Measurements from ENCODE around the gene LSM12. TPM values are rescaled to one million over a fixed set of nuclear protein-coding genes. Genes with fewer than 3 reads are reported as not detected.

Gene LSM12
- total RNA-seq, 2 experiments from 2014 or later = 34.6 to 36.1 TPM

DNA sequence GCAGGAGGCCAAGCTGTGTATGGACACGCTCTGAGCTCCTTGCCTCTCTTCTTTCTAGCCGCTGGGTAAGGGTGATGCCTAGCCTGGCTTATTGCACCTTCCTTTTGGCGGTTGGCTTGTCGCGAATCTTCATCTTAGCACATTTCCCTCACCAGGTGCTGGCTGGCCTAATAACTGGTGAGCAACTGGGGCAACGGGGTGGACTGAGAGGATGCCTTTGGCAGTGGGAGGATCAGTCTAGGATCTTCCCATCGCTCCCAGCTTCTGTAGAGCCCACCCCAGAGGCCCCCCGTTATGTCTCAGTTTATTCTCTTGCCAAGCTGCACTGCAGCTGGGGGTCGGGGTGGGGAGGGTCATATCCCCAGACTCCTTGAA lies 8.4 kb upstream of the LSM12 start:
- intact Hi-C loops (cut with DNase I, micrococcal nuclease) = no loop called here
- no peak for ATAC-seq (ENCODE audit: poor library complexity)
- H3K36me3 ChIP-seq (ENCODE audit: insufficient read depth, low read length) = peaks cover 38% of the 10 kb centered on the region
- Mint-ChIP-seq H3K27ac (peak overlapping the region; percentile 63), H3K9me3 (no peaks in the 10 kb centered on the region), H3K27me3 (no peaks in the 10 kb centered on the region), H3K4me3 (no peak overlapping the region), H3K36me3 (ENCODE audit: low read depth) (peaks cover 48% of the 10 kb centered on the region), H3K4me1 (ENCODE audit: low read depth) (peaks cover 27% of the 10 kb centered on the region)
- POLR2A ChIA-PET = no interaction called here
- no peaks in the 10 kb centered on the region for H3K27me3 ChIP-seq (ENCODE audit: control insufficient read depth in 1 of 2, insufficient read depth in 2 of 2, low read length in 2 of 2)
- TF ChIP-seq, protein P1, sequence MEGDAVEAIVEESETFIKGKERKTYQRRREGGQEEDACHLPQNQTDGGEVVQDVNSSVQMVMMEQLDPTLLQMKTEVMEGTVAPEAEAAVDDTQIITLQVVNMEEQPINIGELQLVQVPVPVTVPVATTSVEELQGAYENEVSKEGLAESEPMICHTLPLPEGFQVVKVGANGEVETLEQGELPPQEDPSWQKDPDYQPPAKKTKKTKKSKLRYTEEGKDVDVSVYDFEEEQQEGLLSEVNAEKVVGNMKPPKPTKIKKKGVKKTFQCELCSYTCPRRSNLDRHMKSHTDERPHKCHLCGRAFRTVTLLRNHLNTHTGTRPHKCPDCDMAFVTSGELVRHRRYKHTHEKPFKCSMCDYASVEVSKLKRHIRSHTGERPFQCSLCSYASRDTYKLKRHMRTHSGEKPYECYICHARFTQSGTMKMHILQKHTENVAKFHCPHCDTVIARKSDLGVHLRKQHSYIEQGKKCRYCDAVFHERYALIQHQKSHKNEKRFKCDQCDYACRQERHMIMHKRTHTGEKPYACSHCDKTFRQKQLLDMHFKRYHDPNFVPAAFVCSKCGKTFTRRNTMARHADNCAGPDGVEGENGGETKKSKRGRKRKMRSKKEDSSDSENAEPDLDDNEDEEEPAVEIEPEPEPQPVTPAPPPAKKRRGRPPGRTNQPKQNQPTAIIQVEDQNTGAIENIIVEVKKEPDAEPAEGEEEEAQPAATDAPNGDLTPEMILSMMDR (IDR thresholded peaks at IDR 0.05) = no peak
- no peaks in the 10 kb centered on the region for H3K9me3 ChIP-seq (ENCODE audit: control insufficient read depth in 1 of 2, insufficient read depth in 1 of 2, low read length in 2 of 2)
- no peak overlapping the region for H3K4me3 ChIP-seq (ENCODE audit: low read length)
- H3K4me1 ChIP-seq (ENCODE audit: insufficient read depth, low read length) = peaks cover 19% of the 10 kb centered on the region
- no peak for DNase-seq
- CTCF ChIA-PET = no interaction called here
- H3K27ac ChIP-seq (ENCODE audit: low read depth in 1 of 2, low read length in 2 of 2) = no peak overlapping the region

DNA sequence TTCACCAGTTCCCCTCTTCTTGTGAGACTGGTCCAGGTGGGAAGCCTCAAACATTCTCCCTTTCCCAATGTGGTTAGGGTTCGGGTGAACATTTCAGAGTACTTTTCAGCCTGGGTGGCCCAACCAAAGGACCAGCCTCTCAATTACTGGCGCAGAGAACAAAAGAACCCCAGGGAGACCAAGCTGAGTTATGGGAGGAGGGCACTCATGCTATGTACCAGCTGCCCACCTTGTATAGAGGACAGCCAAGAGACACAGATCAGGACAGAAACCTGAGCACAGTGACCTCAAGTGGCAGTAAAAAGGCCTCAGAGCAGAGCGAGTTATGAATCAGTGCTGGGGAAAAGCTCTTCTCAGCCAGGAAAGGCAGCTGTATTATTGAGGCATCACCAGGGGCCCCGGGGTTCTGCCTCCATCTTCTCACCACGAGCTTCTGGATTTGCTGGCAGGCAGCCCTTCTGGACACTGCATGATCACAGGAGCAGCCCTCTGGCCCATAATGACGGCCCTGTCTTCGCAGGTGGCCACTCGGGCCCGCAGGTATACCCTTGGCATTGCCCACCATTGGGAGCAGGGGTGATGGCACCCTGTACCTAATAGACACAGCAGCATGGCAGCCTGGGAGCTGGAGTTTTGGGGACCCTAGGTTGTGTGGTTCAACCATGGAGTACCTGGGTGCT lies 7.9 kb upstream of the LSM12 start:
- H3K27ac ChIP-seq (ENCODE audit: low read depth in 1 of 2, low read length in 2 of 2) = no peak overlapping the region
- DNase-seq (no peak), ATAC-seq (ENCODE audit: poor library complexity) (no peak)
- Mint-ChIP-seq H3K27ac (peak overlapping the region; percentile 63), H3K9me3 (no peaks in the 10 kb centered on the region), H3K4me1 (ENCODE audit: low read depth) (peaks cover 29% of the 10 kb centered on the region), H3K4me3 (no peak overlapping the region), H3K36me3 (ENCODE audit: low read depth) (peaks cover 44% of the 10 kb centered on the region), H3K27me3 (no peaks in the 10 kb centered on the region)
- no peak overlapping the region for H3K4me3 ChIP-seq (ENCODE audit: low read length)
- H3K27me3 ChIP-seq (ENCODE audit: control insufficient read depth in 1 of 2, insufficient read depth in 2 of 2, low read length in 2 of 2) = no peaks in the 10 kb centered on the region
- H3K36me3 ChIP-seq (ENCODE audit: insufficient read depth, low read length) = peaks cover 34% of the 10 kb centered on the region
- intact Hi-C loops (cut with DNase I, micrococcal nuclease) = no loop called here
- peaks cover 22% of the 10 kb centered on the region for H3K4me1 ChIP-seq (ENCODE audit: insufficient read depth, low read length)
- ChIA-PET POLR2A (no interaction called here), CTCF (no interaction called here)
- TF ChIP-seq, protein P1 (IDR thresholded peaks at IDR 0.05) = no peak
- no peaks in the 10 kb centered on the region for H3K9me3 ChIP-seq (ENCODE audit: control insufficient read depth in 1 of 2, insufficient read depth in 1 of 2, low read length in 2 of 2)

DNA sequence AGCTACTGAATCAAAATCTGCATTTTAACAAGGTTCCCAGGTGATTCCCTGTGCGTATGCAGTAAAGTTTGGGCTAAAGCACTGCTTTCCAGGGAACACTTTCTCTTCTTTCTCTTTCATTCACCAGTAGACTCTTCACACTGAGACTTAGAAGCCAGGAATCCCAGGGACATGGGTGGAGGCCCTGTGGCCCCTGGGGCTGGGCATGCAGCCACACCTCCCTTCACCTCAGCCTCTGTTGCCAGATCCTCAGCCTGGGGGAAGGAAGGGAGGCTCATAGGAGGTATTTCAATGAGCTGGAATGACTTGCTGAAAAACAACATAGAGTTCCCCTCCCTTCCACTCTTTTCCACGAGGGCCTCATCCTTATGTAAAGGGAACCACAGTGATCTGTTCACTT lies 5.3 kb upstream of the LSM12 start:
- Histone ChIP-seq H3K27me3 (ENCODE audit: control insufficient read depth in 1 of 2, insufficient read depth in 2 of 2, low read length in 2 of 2) (no peaks in the 10 kb centered on the region), H3K4me3 (ENCODE audit: low read length) (no peak overlapping the region), H3K36me3 (ENCODE audit: insufficient read depth, low read length) (peaks cover 16% of the 10 kb centered on the region), H3K4me1 (ENCODE audit: insufficient read depth, low read length) (peaks cover 31% of the 10 kb centered on the region), H3K9me3 (ENCODE audit: control insufficient read depth in 1 of 2, insufficient read depth in 1 of 2, low read length in 2 of 2) (no peaks in the 10 kb centered on the region), H3K27ac (ENCODE audit: low read depth in 1 of 2, low read length in 2 of 2) (peak overlapping the region in 1 of 2 donors; percentile 71)
- intact Hi-C loops (cut with DNase I, micrococcal nuclease) = no loop called here
- no peaks in the 10 kb centered on the region for H3K27me3 Mint-ChIP-seq
- DNase-seq = no peak
- peaks cover 24% of the 10 kb centered on the region for H3K36me3 Mint-ChIP-seq (ENCODE audit: low read depth)
- peaks cover 41% of the 10 kb centered on the region for H3K4me1 Mint-ChIP-seq (ENCODE audit: low read depth)
- no peaks in the 10 kb centered on the region for H3K9me3 Mint-ChIP-seq
- ChIA-PET POLR2A (no interaction called here), CTCF (no interaction called here)
- H3K27ac Mint-ChIP-seq = peak overlapping the region; percentile 91
- TF ChIP-seq, protein P1 (IDR thresholded peaks at IDR 0.05) = no peak
- no peak for ATAC-seq (ENCODE audit: poor library complexity)
- H3K4me3 Mint-ChIP-seq = peak overlapping the region; percentile 85

Measured in CD4-positive, alpha-beta T cell (primary cell).